BJ (cell line): ENCODE measurements around the gene GABBR2. TPM values are rescaled to one million over a fixed set of nuclear protein-coding genes. Genes with fewer than 3 reads are reported as not detected.

Source experiments
- CTCF ChIA-PET: fragments of 350-600 bp; formaldehyde crosslinking; extraction: SDS; loops from one replicate; lab custom pipeline; 2021; ENCODE audit warnings: antibody characterized with exemption, inconsistent platforms; lab: Yijun Ruan, JAX
- POLR2A ChIA-PET: fragments of 300-600 bp; sonication (Branson Sonifier 250); formaldehyde crosslinking; extraction: SDS; loops from one replicate; lab custom pipeline; 2021; ENCODE audit warnings: antibody characterized with exemption; lab: Charles Lee
- DNase-seq: peaks from one replicate; pipeline ENCODE4 v3.0.0-alpha.2; 2011; ENCODE audit warnings: low read depth
- H3K27me3 ChIP-seq: 2 replicates; pipeline ENCODE4 v1.6.0; 2011; ENCODE audit warnings: low read length; ENCODE audit not compliant: control insufficient read depth, insufficient read depth
- H3K36me3 ChIP-seq: 2 replicates; pipeline ENCODE4 v1.5.1; 2011; ENCODE audit warnings: low read length; ENCODE audit not compliant: control insufficient read depth, insufficient read depth
- H3K4me3 ChIP-seq: 2 replicates; pipeline ENCODE4 v1.5.1; 2011; ENCODE audit warnings: low read depth, mild to moderate bottlenecking, control low read depth, low read length
- CTCF ChIP-seq: IDR thresholded peaks from 2 replicates; pipeline ENCODE4 v1.5.1; 2011; ENCODE audit warnings: low read depth, mild to moderate bottlenecking, control low read depth, inconsistent platforms, low read length, moderate library complexity; ENCODE audit not compliant: insufficient read depth
- polyA plus RNA-seq: library from polyadenylated mRNA; depleted of rRNA; stranded (reverse); fragments of >200 nt; gene quantifications from 2 replicates; pipeline ENCODE4 v1.2.3, GENCODE V29; 2011

GABBR2 gene
- polyA plus RNA-seq, 1 experiment: 1.6 TPM

DNA sequence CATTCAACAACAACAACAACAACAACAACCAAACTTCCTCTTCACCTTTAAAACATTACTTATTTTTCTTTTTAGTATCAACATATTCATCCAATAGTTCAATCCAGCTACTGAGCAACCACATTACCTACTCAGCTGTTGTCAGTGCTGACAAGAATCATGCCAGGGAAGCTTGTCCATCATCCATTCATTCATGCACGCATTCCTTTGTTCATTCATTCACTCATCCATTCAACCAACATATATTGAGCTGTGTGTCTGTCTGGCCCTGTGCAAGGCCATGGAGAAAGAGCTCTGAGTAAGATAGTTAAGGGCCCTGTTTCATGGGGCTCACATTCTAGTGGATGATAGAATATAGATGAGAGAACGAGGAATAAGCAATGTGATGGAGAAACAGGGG is 373.1 kb downstream of the GABBR2 start:
- CTCF ChIA-PET: interaction anchor here (0.9 kb wide), 1 partner anchor 440 kb away, joined by 4 read pairs; no protein-coding TSS in a partner anchor
- no peak for DNase-seq
- no peaks in the 10 kb centered on the region for H3K36me3 ChIP-seq
- no peak for TF ChIP-seq CTCF
- H3K27me3 ChIP-seq: no peaks in the 10 kb centered on the region
- no peak overlapping the region for H3K4me3 ChIP-seq
- POLR2A ChIA-PET: no interaction called here

- Histone ChIP-seq H3K36me3 (no peaks in the 10 kb centered on the region), H3K4me3 (no peak overlapping the region), H3K27me3 (no peaks in the 10 kb centered on the region)
- no peak for DNase-seq
- POLR2A ChIA-PET: no interaction called here
- TF ChIP-seq CTCF: no peak
- CTCF ChIA-PET: no interaction called here
Observed at GRCh38 chr9:98334796-98335195, 373.9 kb downstream of the GABBR2 start.

- CTCF ChIA-PET: interaction anchor here (0.6 to 1.4 kb wide), 3 partner anchors 11 to 725 kb away, joined by 3 to 6 read pairs (median 4); no protein-coding TSS in a partner anchor
- Histone ChIP-seq H3K36me3 (no peaks in the 10 kb centered on the region), H3K4me3 (no peak overlapping the region), H3K27me3 (no peaks in the 10 kb centered on the region)
- no peak for TF ChIP-seq CTCF
- POLR2A ChIA-PET: no interaction called here
- no peak for DNase-seq
Observed at GRCh38 chr9:98333703-98334582, 374.8 kb downstream of the GABBR2 start.

- CTCF ChIA-PET: no interaction called here
- no peak for DNase-seq
- POLR2A ChIA-PET: no interaction called here
- no peaks in the 10 kb centered on the region for H3K27me3 ChIP-seq
- H3K4me3 ChIP-seq: no peak overlapping the region
- TF ChIP-seq CTCF: no peak
- H3K36me3 ChIP-seq: no peaks in the 10 kb centered on the region
Observed at GRCh38 chr9:98332405-98332831, 376.3 kb downstream of the GABBR2 start.

DNA sequence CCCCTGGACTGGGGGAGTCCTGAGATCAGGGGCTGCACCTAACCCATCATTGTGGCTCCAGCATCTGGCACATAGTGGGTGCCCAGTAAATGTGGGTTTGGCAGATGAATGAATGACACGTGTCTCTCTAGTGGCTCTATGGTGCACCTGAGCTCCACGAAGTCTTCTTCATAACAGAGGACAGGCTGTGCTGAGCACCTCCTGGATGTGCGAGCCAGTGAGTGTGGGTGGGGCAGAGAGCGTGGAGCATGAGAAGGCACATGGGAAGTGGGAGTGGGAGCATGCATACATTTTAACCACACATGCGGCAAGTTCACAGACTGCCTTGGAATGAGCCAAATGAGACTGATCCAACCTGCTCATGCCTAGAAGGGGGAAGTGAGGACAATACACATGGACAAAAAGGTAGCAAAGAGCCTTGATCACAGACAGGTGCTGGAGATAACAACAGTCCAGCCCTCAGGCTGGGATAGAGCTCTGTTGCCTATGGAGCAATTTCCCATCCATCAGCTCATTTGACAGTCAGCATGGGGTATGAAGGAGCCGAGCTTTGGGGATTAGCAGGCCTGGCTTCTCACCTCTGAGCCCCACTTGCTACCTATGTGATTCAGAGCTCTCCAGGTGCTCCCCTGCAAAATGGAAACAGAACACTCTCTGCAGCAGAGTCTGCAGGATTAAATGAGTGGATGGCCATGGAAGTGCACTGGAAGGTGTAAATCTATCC is 377.0 kb downstream of the GABBR2 start:
- Histone ChIP-seq H3K27me3 (no peaks in the 10 kb centered on the region), H3K36me3 (no peaks in the 10 kb centered on the region), H3K4me3 (no peak overlapping the region)
- no peak for TF ChIP-seq CTCF
- ChIA-PET CTCF (interaction anchor here (0.6 kb wide), 1 partner anchor 80 kb away, joined by 3 read pairs; no protein-coding TSS in a partner anchor), POLR2A (no interaction called here)
- DNase-seq: no peak
